ENCODE results near the gene DHRS11.

- TF ChIP-seq, protein P1, sequence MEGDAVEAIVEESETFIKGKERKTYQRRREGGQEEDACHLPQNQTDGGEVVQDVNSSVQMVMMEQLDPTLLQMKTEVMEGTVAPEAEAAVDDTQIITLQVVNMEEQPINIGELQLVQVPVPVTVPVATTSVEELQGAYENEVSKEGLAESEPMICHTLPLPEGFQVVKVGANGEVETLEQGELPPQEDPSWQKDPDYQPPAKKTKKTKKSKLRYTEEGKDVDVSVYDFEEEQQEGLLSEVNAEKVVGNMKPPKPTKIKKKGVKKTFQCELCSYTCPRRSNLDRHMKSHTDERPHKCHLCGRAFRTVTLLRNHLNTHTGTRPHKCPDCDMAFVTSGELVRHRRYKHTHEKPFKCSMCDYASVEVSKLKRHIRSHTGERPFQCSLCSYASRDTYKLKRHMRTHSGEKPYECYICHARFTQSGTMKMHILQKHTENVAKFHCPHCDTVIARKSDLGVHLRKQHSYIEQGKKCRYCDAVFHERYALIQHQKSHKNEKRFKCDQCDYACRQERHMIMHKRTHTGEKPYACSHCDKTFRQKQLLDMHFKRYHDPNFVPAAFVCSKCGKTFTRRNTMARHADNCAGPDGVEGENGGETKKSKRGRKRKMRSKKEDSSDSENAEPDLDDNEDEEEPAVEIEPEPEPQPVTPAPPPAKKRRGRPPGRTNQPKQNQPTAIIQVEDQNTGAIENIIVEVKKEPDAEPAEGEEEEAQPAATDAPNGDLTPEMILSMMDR (IDR thresholded peaks at IDR 0.05), result no peak
- no peak for TF ChIP-seq POLR2A (IDR thresholded peaks at IDR 0.05)
Observed at GRCh38 chr17:36586138-36586537, 5.5 kb upstream of the DHRS11 start.
